Activated naive CD4-positive, alpha-beta T cell treated with anti-CD3 and anti-CD28 coated beads, Interleukin-2, amount 50 U/mL, for 72 hours (primary cell): ENCODE data around the gene MEIS2. TPM values are rescaled to one million over a fixed set of nuclear protein-coding genes. Genes with fewer than 3 reads are reported as not detected.

Experiments
- ATAC-seq, 2 donors: fragments of 150-1000 bp; cut with Tn5 transposase; 2 replicates each; pipeline ENCODE4 v1.10.0; 2021; ENCODE audit warnings: mild to moderate bottlenecking in 2 of 2, moderate library complexity in 2 of 2
- DNase-seq, 2 donors: peaks; one replicate each; pipeline ENCODE4 v3.0.0; 2021 to 2022; ENCODE audit warnings: low spot score in 2 of 2
- H3K27ac Mint-ChIP-seq, 2 donors: one replicate each; pipeline ENCODE4 v1.8.0; 2022; ENCODE audit warnings: mild to moderate bottlenecking in 2 of 2, mixed read lengths in 2 of 2
- H3K36me3 Mint-ChIP-seq, 2 donors: one replicate each; pipeline ENCODE4 v1.8.0; 2022; ENCODE audit warnings: mixed read lengths in 2 of 2
- H3K9me3 Mint-ChIP-seq, 2 donors: one replicate each; pipeline ENCODE4 v1.8.0; 2022; ENCODE audit warnings: mixed read lengths in 2 of 2
- total RNA-seq, 2 donors: library from RNA; stranded (reverse); gene quantifications; one replicate each; pipeline ENCODE4 v1.2.3, GENCODE V29; 2022

Gene MEIS2
- under 1 TPM in 1 of 2 donors, not detected in 1; 0.16 TPM for total RNA-seq

DNA sequence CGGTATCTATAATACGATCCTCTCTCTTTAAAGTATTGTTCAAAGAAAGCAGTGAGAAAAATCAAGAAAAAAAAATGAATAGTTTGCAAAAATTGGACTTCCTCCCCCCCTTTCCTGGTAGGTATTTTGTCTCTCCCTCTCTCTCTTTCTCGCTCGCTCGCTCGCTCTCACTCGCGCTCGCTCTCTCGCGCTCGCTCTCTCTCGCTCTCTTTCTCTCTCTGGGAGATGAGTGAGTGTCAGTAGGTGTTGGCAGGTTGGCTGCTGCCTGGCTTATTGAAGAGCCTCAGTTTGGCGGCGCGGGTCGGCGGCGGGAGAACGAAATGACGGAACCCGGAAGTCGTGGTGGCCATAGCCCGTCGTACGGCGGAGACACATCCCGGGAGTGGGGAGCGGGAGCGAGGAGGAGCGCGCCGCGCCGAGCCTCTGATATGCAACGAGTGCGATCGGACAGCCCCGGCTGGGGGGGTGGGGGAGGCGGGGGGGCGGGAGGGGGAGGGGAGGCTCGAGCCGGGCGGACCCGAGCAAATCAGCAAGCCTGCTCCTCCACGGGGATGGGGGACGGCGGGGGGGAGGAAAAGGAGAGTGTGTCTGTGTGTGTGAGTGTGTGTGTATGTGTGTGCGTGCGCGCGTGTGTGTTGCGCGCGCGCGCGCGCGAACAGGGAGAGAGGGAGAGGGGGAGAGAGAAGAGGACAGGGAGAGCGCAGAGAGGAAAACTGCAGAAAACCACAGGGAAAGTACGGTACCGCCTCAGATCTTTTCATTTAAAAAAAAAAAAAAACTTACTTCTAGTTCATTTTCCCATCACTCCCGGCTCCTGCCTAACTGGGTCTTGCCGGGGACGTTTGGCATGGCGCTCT lies at the start of gene MEIS2:
Gene MEIS2, minus strand, starts transcription at position 441 of the 857 bp plus-strand sequence. CDS start 1,083 bp downstream, outside the sequence.
- H3K9me3 Mint-ChIP-seq, result peaks cover 0 to 10% of the 10 kb centered on the region in 2 donors
- DNase-seq (no peak), ATAC-seq (peak; percentile 43 to 63)
- H3K27ac Mint-ChIP-seq, result peak within 1 kb of the TSS in 1 of 2 donors; percentile 90
- H3K36me3 Mint-ChIP-seq, result peaks cover 31 to 51% of the 10 kb centered on the region in 2 donors

- Mint-ChIP-seq H3K9me3 (peaks cover 0 to 8% of the 10 kb centered on the region in 2 donors), H3K27ac (no peak overlapping the region), H3K36me3 (no peaks in the 10 kb centered on the region)
- ATAC-seq (no peak), DNase-seq (no peak)
These were observed 48.8 kb upstream of the MEIS2 start for GRCh38 chr15:37149146-37149545.

DNA sequence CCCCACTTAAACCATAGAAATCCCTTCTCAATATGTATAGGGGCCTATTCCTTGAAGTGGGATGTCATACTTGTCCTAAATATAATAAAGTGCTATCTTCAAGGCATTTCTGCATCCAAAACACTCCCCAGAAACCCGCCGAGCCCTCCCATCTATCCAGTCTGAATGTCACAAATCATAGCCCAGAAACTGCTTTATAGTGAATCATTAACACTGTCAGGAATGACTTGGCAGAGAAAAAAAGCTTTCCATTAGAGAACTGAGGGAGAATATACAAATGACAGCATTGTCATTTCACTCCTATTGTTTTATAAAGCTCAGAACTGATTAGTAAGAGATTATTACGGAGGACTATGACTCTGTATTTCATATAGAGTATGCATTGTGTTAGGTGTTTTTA lies 48.4 kb upstream of the MEIS2 start:
- Mint-ChIP-seq H3K36me3 (no peaks in the 10 kb centered on the region), H3K27ac (no peak overlapping the region), H3K9me3 (peaks cover 0 to 7% of the 10 kb centered on the region in 2 donors)
- no peak for ATAC-seq
- no peak for DNase-seq

GRCh38 chr15:37143351-37143750 lies 43.0 kb upstream of the MEIS2 start:
- Mint-ChIP-seq H3K36me3 (no peaks in the 10 kb centered on the region), H3K27ac (no peak overlapping the region), H3K9me3 (peaks cover 0 to 4% of the 10 kb centered on the region in 2 donors)
- DNase-seq (no peak), ATAC-seq (no peak)

- ATAC-seq, result peak in 1 of 2 donors; percentile 34
- peaks cover 0 to 4% of the 10 kb centered on the region in 2 donors for H3K9me3 Mint-ChIP-seq
- no peaks in the 10 kb centered on the region for H3K36me3 Mint-ChIP-seq
- no peak for DNase-seq
- no peak overlapping the region for H3K27ac Mint-ChIP-seq
These were observed 42.0 kb upstream of the MEIS2 start for GRCh38 chr15:37142371-37142770.

GRCh38 chr15:37140531-37141058 lies 40.2 kb upstream of the MEIS2 start:
- Mint-ChIP-seq H3K36me3 (no peaks in the 10 kb centered on the region), H3K9me3 (peaks cover 0 to 4% of the 10 kb centered on the region in 2 donors), H3K27ac (no peak overlapping the region)
- ATAC-seq, result no peak
- no peak for DNase-seq

DNA sequence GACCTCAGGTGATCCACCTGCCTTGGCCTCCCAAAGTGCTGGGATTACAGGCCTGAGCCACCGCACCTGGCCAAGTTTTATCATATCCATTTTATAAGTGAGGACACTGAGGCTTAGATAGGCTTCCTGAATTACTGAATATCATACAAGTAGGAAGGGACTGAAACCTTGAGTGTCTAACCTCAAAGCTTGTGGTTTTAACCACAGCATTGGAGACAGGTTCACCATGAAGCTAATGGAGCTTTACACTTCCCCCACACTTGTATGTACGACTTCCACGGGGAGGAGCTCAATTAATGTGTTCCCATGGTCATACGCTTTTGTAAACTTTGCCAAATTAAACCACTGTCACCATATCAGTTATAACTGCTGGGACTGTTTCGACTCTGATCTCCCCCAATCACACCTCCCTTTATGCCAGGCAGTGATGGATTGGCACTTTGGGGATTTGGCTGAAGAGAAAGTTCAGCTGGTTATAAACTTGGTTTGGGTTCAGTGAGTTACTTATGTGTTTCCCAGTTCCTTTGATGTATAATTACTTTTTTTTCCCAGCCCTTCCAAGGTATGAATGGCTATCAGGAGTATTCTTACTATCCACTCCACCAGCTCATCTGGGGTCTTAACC lies 38.4 kb upstream of the MEIS2 start:
- Mint-ChIP-seq H3K9me3 (no peaks in the 10 kb centered on the region), H3K27ac (no peak overlapping the region), H3K36me3 (no peaks in the 10 kb centered on the region)
- ATAC-seq (no peak), DNase-seq (no peak)

DNA sequence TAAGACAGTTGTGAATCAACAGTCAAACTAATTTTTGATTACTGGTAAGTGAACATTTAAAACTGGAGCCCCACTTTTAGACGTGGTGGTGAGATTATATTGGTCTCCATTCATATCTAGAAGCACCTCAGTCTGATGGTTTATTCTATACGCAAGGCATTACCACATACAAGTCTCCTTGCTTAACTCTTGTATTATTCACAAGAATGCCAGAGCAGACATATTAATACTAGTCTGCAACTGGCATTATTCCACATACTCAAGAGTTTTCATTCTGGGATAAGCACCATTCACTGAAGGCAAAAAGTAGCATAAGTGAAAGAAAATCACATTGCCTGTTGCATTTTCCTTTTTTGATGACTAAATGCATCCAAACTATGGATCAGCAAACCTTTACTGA lies 36.9 kb upstream of the MEIS2 start:
- no peak for DNase-seq
- no peak for ATAC-seq
- Mint-ChIP-seq H3K36me3 (no peaks in the 10 kb centered on the region), H3K27ac (no peak overlapping the region), H3K9me3 (no peaks in the 10 kb centered on the region)

DNA sequence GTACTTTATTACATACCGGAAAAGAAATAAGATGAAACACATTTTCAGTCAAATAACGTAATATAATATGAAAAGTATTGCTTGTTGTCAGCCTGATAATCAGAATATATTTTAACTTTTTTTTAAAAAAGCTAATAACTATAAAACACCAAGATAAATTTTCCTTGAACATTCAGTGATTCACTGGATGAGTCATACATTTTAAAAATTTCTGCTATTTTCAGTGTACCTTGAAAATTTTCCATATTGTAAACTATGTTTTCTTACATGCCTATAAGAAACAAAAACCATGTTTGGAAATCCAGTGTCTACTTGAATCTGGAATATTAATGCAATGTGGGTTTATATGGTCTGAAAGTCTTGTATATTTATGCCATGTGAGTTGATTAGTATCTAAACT lies 36.3 kb upstream of the MEIS2 start:
- Mint-ChIP-seq H3K27ac (no peak overlapping the region), H3K9me3 (no peaks in the 10 kb centered on the region), H3K36me3 (no peaks in the 10 kb centered on the region)
- ATAC-seq, result no peak
- DNase-seq, result no peak

DNA sequence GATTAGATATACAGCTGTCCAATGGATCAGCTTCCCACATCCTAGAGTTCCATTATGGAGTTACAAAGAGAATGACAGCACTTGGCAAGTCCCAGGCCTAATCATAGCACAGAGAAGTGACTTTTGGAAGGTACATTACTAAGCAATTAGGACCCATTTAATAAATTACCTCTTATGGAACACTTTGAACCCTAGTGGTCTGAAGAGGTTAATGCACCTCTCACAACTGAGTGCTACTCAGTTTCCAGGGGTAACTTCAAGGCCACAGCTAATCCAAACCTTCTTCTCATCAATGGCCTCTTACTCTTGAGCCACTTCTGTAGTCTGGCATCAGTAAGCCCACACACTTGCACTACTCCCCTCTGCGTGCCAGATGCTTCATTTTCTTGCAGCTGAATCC lies 34.9 kb upstream of the MEIS2 start:
- no peaks in the 10 kb centered on the region for H3K36me3 Mint-ChIP-seq
- no peak for ATAC-seq

GRCh38 chr15:37134699-37135131 lies 34.4 kb upstream of the MEIS2 start:
- Mint-ChIP-seq H3K36me3 (no peaks in the 10 kb centered on the region), H3K27ac (no peak overlapping the region), H3K9me3 (no peaks in the 10 kb centered on the region)
- DNase-seq (no peak), ATAC-seq (no peak)

More for the DNA sequence above, 34.9 kb upstream of the MEIS2 start:
- Mint-ChIP-seq H3K9me3 (no peaks in the 10 kb centered on the region), H3K27ac (no peak overlapping the region)
- no peak for DNase-seq

- DNase-seq, result no peak
- H3K9me3 Mint-ChIP-seq, result no peaks in the 10 kb centered on the region
- no peak overlapping the region for H3K27ac Mint-ChIP-seq
- no peak for ATAC-seq
- no peaks in the 10 kb centered on the region for H3K36me3 Mint-ChIP-seq
These were observed 33.9 kb upstream of the MEIS2 start for GRCh38 chr15:37134244-37134643.

DNA sequence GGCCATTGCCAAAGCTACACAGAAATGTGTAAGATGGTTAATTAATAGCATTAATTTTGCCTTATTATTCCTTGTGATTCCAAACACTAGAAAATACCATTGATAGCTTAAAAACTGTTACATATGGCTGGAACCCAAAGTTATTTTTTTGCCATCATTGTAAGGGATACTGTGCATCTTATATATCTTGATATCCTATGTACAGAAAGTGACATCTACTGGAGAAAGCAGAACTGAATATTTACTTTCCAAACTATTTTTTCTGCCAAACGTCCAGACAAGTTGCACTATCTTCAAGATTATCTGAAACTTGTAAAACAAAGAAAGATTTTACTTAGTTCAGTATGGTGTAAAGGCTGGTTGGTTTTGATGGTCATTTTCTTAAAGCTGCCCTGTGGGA lies 33.3 kb upstream of the MEIS2 start:
- ATAC-seq, result no peak
- Mint-ChIP-seq H3K9me3 (no peaks in the 10 kb centered on the region), H3K36me3 (no peaks in the 10 kb centered on the region), H3K27ac (no peak overlapping the region)
- DNase-seq, result no peak

GRCh38 chr15:37132826-37133417 lies 32.6 kb upstream of the MEIS2 start:
- no peaks in the 10 kb centered on the region for H3K36me3 Mint-ChIP-seq
- ATAC-seq (no peak), DNase-seq (no peak)
- H3K9me3 Mint-ChIP-seq, result no peaks in the 10 kb centered on the region
- no peak overlapping the region for H3K27ac Mint-ChIP-seq

- Mint-ChIP-seq H3K36me3 (no peaks in the 10 kb centered on the region), H3K27ac (no peak overlapping the region), H3K9me3 (no peaks in the 10 kb centered on the region)
- ATAC-seq, result no peak
- no peak for DNase-seq
These were observed 31.3 kb upstream of the MEIS2 start for GRCh38 chr15:37131621-37132020.

GRCh38 chr15:37130356-37130755 lies 30.0 kb upstream of the MEIS2 start:
- ATAC-seq, result no peak

GRCh38 chr15:37125143-37125542 lies 24.8 kb upstream of the MEIS2 start:
- no peak overlapping the region for H3K27ac Mint-ChIP-seq
- H3K9me3 Mint-ChIP-seq, result no peaks in the 10 kb centered on the region
- DNase-seq, result no peak
- no peak for ATAC-seq
- no peaks in the 10 kb centered on the region for H3K36me3 Mint-ChIP-seq

More at GRCh38 chr15:37130356-37130755, 30.0 kb upstream of the MEIS2 start:
- Mint-ChIP-seq H3K27ac (no peak overlapping the region), H3K9me3 (no peaks in the 10 kb centered on the region), H3K36me3 (no peaks in the 10 kb centered on the region)
- no peak for DNase-seq
